HG03442 (cell line): ENCODE data around the gene ATP6V0E1.

Experiments used
- ATAC-seq: cut with Tn5 transposase; IDR thresholded peaks from one replicate; pipeline ENCODE4 v1.9.1; 2021; ENCODE audit warnings: mild to moderate bottlenecking, moderate library complexity; ENCODE audit not compliant: unreplicated experiment

The ATP6V0E1 gene

GRCh38 chr5:172956228-172956627 lies 27.3 kb upstream of the ATP6V0E1 start:
- ATAC-seq: no peak

GRCh38 chr5:172956936-172957335 lies 26.6 kb upstream of the ATP6V0E1 start:
- no peak for ATAC-seq

- no peak for ATAC-seq
Observed at GRCh38 chr5:172957458-172957857, 26.1 kb upstream of the ATP6V0E1 start.

GRCh38 chr5:172958331-172959046 lies 25.1 kb upstream of the ATP6V0E1 start:
- ATAC-seq: peak; percentile 49

GRCh38 chr5:172959824-172960799 lies 23.5 kb upstream of the ATP6V0E1 start:
- ATAC-seq: no peak

GRCh38 chr5:172969921-172970320 lies 13.7 kb upstream of the ATP6V0E1 start:
- no peak for ATAC-seq

- no peak for ATAC-seq
Observed at GRCh38 chr5:172971482-172971881, 12.1 kb upstream of the ATP6V0E1 start.

- no peak for ATAC-seq
Observed at GRCh38 chr5:172972552-172972951, 11.0 kb upstream of the ATP6V0E1 start.

GRCh38 chr5:172973127-172973916 lies 10.2 kb upstream of the ATP6V0E1 start:
- no peak for ATAC-seq

GRCh38 chr5:172973931-172974330 lies 9.6 kb upstream of the ATP6V0E1 start:
- no peak for ATAC-seq

GRCh38 chr5:172975289-172975688 lies 8.3 kb upstream of the ATP6V0E1 start:
- ATAC-seq: no peak

- no peak for ATAC-seq
Observed at GRCh38 chr5:172979778-172980177, 3.8 kb upstream of the ATP6V0E1 start.

GRCh38 chr5:172981931-172982330 lies 1.6 kb upstream of the ATP6V0E1 start:
- no peak for ATAC-seq

GRCh38 chr5:172984244-172984953 lies 828 bp downstream of the ATP6V0E1 start:
- peak; percentile 44 for ATAC-seq

- ATAC-seq: no peak
Observed at GRCh38 chr5:172985596-172985995, 2.0 kb downstream of the ATP6V0E1 start.

- ATAC-seq: no peak
Observed at GRCh38 chr5:172988276-172988675, 4.7 kb downstream of the ATP6V0E1 start.

GRCh38 chr5:172990776-172991175 lies 7.2 kb downstream of the ATP6V0E1 start:
- ATAC-seq: no peak

- no peak for ATAC-seq
Observed at GRCh38 chr5:172994405-172994804, 10.8 kb downstream of the ATP6V0E1 start.

- ATAC-seq: no peak
Observed at GRCh38 chr5:172999372-172999973, 15.9 kb downstream of the ATP6V0E1 start.

- no peak for ATAC-seq
Observed at GRCh38 chr5:172999974-173000373, 16.4 kb downstream of the ATP6V0E1 start.
